ENCODE measurements around the gene NFIX.

- TF ChIP-seq CTCF (IDR thresholded peaks at IDR 0.05) (no peak), EP300 (IDR thresholded peaks at IDR 0.05) (no peak), POLR2AphosphoS5 (IDR thresholded peaks at IDR 0.05) (no peak)
These were observed 25.0 kb upstream of the NFIX start for GRCh38 chr19:12970070-12970820.
